Karpas-422 (cell line): ENCODE measurements around the gene CASP10. TPM values are rescaled to one million over a fixed set of nuclear protein-coding genes. Genes with fewer than 3 reads are reported as not detected.
A peak's percentile ranks its signal among the peaks of the same experiment; 100 is the strongest.

ENCODE experiments used
- DNase-seq: peaks from one replicate; pipeline ENCODE4 v3.0.0-alpha.2; 2015
- H2AFZ ChIP-seq: fragments of 200-600 bp; sonication (generic); 2 replicates; pipeline ENCODE4 v1.6.1; 2014; ENCODE audit warnings: antibody characterized with exemption, low read length, mixed read lengths
- H3K27ac ChIP-seq: fragments of 200-600 bp; sonication (generic); 2 replicates; pipeline ENCODE4 v1.5.1; 2014; ENCODE audit warnings: mild to moderate bottlenecking, low read length, moderate library complexity
- H3K27me3 ChIP-seq: fragments of 200-600 bp; sonication (generic); 2 replicates; pipeline ENCODE4 v1.6.1; 2014; ENCODE audit warnings: low read length, mixed read lengths
- H3K36me3 ChIP-seq: fragments of 200-600 bp; sonication (generic); 2 replicates; pipeline ENCODE4 v1.6.1; 2014; ENCODE audit warnings: low read length, mixed read lengths; ENCODE audit not compliant: insufficient read depth
- H3K4me1 ChIP-seq: fragments of 200-600 bp; sonication (generic); 2 replicates; pipeline ENCODE4 v1.6.1; 2014; ENCODE audit warnings: mild to moderate bottlenecking, low read length, mixed read lengths
- H3K4me2 ChIP-seq: fragments of 200-600 bp; sonication (generic); 2 replicates; pipeline ENCODE4 v1.6.1; 2014; ENCODE audit warnings: low read length, low read depth, mild to moderate bottlenecking; ENCODE audit not compliant: poor library complexity, severe bottlenecking
- H3K4me3 ChIP-seq: fragments of 200-600 bp; sonication (generic); 2 replicates; pipeline ENCODE4 v1.5.1; 2014; ENCODE audit warnings: mild to moderate bottlenecking, antibody characterized with exemption, low read length, mixed read lengths
- H3K79me2 ChIP-seq: fragments of 200-600 bp; sonication (generic); 2 replicates; pipeline ENCODE4 v1.6.1; 2014; ENCODE audit warnings: mild to moderate bottlenecking, low read length, mixed read lengths
- H3K9ac ChIP-seq: fragments of 200-600 bp; sonication (generic); 2 replicates; pipeline ENCODE4 v1.6.0; 2014; ENCODE audit warnings: low read length
- H3K9me2 ChIP-seq: fragments of 200-600 bp; sonication (generic), shearing (Covaris generic); replicated peaks from 2 replicates; pipeline ENCODE4 v1.6.0; 2014; ENCODE audit warnings: mild to moderate bottlenecking, low read length, moderate library complexity; ENCODE audit not compliant: insufficient read depth
- H3K9me3 ChIP-seq: fragments of 300-700, 200-600 bp; sonication (generic); 2 replicates; pipeline ENCODE4 v1.6.1; 2014; ENCODE audit warnings: low read length, mixed read lengths
- H4K20me1 ChIP-seq: fragments of 200-600 bp; sonication (generic); 2 replicates; pipeline ENCODE4 v1.6.1; 2014; ENCODE audit warnings: mild to moderate bottlenecking, antibody characterized with exemption, low read length, low read depth; ENCODE audit not compliant: insufficient read depth
- total RNA-seq: library from RNA; depleted of rRNA; stranded (reverse); fragments of >200 nt; shearing (Covaris generic); gene quantifications from 2 replicates; pipeline ENCODE4 v1.2.3, GENCODE V29; 2014; ENCODE audit warnings: low replicate concordance

The CASP10 gene
- total RNA-seq, 1 experiment from 2014 or later, result 0.48 TPM

- H2AFZ ChIP-seq, result peak overlapping the region; percentile 50
- peaks cover 54% of the 10 kb centered on the region for H3K4me1 ChIP-seq
- peak overlapping the region; percentile 89 for H3K27ac ChIP-seq
- H3K9me2 ChIP-seq, result no peaks in the 10 kb centered on the region
- DNase-seq, result peak; percentile 87
- H3K4me2 ChIP-seq, result peak overlapping the region; percentile 87
- H3K9me3 ChIP-seq, result no peaks in the 10 kb centered on the region
- no peaks in the 10 kb centered on the region for H3K36me3 ChIP-seq
- peaks cover 34% of the 10 kb centered on the region for H3K79me2 ChIP-seq
- H3K9ac ChIP-seq, result peak overlapping the region; percentile 79
- peaks cover 10% of the 10 kb centered on the region; the same call in 1 of the 2 replicates for H4K20me1 ChIP-seq
- no peaks in the 10 kb centered on the region for H3K27me3 ChIP-seq
- H3K4me3 ChIP-seq, result peak overlapping the region; percentile 71
Observed at GRCh38 chr2:201257956-201258665, 75.2 kb downstream of the CASP10 start.

- Histone ChIP-seq H3K4me1 (peaks cover 63% of the 10 kb centered on the region), H3K27ac (peak overlapping the region; percentile 89), H4K20me1 (peaks cover 18% of the 10 kb centered on the region; the same call in 1 of the 2 replicates), H3K9me2 (no peaks in the 10 kb centered on the region), H3K36me3 (no peaks in the 10 kb centered on the region), H3K27me3 (no peaks in the 10 kb centered on the region), H3K9me3 (no peaks in the 10 kb centered on the region), H3K9ac (peak overlapping the region; percentile 79), H3K4me2 (peak overlapping the region; percentile 87), H3K79me2 (peaks cover 42% of the 10 kb centered on the region), H3K4me3 (peak overlapping the region; percentile 71), H2AFZ (peak overlapping the region; percentile 50; the same call in 1 of the 2 replicates)
- peak; percentile 83 for DNase-seq
Observed at GRCh38 chr2:201258666-201259615, 76.0 kb downstream of the CASP10 start.

GRCh38 chr2:201260302-201260800 is 77.4 kb downstream of the CASP10 start, which contains the start of gene CASP8:
TSS of gene CASP8 (plus strand) at chr2:201260536. CDS start at chr2:201266487, 5,951 bp downstream.
- Histone ChIP-seq H3K4me3 (peak within 1 kb of the TSS; percentile 90), H3K4me1 (peaks cover 65% of the 10 kb centered on the region), H3K79me2 (peaks cover 56% of the 10 kb centered on the region), H3K27ac (peak within 1 kb of the TSS; percentile 89), H2AFZ (peak within 1 kb of the TSS; percentile 69), H3K9ac (peak within 1 kb of the TSS; percentile 79), H3K27me3 (no peaks in the 10 kb centered on the region), H3K9me3 (no peaks in the 10 kb centered on the region), H4K20me1 (peaks cover 24% of the 10 kb centered on the region; the same call in 1 of the 2 replicates), H3K4me2 (peak within 1 kb of the TSS; percentile 87), H3K36me3 (no peaks in the 10 kb centered on the region), H3K9me2 (no peaks in the 10 kb centered on the region)
- peak; percentile 94 for DNase-seq

GRCh38 chr2:201261471-201261870 is 78.5 kb downstream of the CASP10 start:
- Histone ChIP-seq H3K27ac (no peak overlapping the region), H3K79me2 (peaks cover 65% of the 10 kb centered on the region), H3K9me3 (no peaks in the 10 kb centered on the region), H3K9ac (peak overlapping the region; percentile 79), H4K20me1 (peaks cover 24% of the 10 kb centered on the region; the same call in 1 of the 2 replicates), H3K36me3 (0 out of 2 replicates have a peak, but pooled peaks cover 4% of the 10 kb centered on the region), H3K9me2 (no peaks in the 10 kb centered on the region), H3K4me1 (peaks cover 65% of the 10 kb centered on the region), H2AFZ (no peak overlapping the region), H3K4me3 (peak overlapping the region; percentile 90), H3K4me2 (peak overlapping the region; percentile 87), H3K27me3 (no peaks in the 10 kb centered on the region)
- peak; percentile 78 for DNase-seq

GRCh38 chr2:201261906-201262305 is 79.0 kb downstream of the CASP10 start:
- no peaks in the 10 kb centered on the region for H3K9me3 ChIP-seq
- H3K27ac ChIP-seq, result no peak overlapping the region
- no peaks in the 10 kb centered on the region for H3K9me2 ChIP-seq
- peaks cover 70% of the 10 kb centered on the region for H3K79me2 ChIP-seq
- H3K4me1 ChIP-seq, result peaks cover 65% of the 10 kb centered on the region
- H4K20me1 ChIP-seq, result peaks cover 24% of the 10 kb centered on the region; the same call in 1 of the 2 replicates
- peak; percentile 56 for DNase-seq
- no peaks in the 10 kb centered on the region for H3K27me3 ChIP-seq
- peak overlapping the region; percentile 79 for H3K9ac ChIP-seq
- peak overlapping the region; percentile 87 for H3K4me2 ChIP-seq
- peak overlapping the region; percentile 90 for H3K4me3 ChIP-seq
- no peak overlapping the region for H2AFZ ChIP-seq
- H3K36me3 ChIP-seq, result 0 out of 2 replicates have a peak, but pooled peaks cover 4% of the 10 kb centered on the region

- H3K4me1 ChIP-seq, result peaks cover 60% of the 10 kb centered on the region
- no peaks in the 10 kb centered on the region for H3K9me2 ChIP-seq
- DNase-seq, result peak; percentile 59
Observed at GRCh38 chr2:201262718-201263117, 79.8 kb downstream of the CASP10 start.

GRCh38 chr2:201263779-201264178 is 80.8 kb downstream of the CASP10 start:
- no peak overlapping the region for H3K4me3 ChIP-seq
- no peak for DNase-seq

More at GRCh38 chr2:201262718-201263117, 79.8 kb downstream of the CASP10 start:
- peaks cover 24% of the 10 kb centered on the region; the same call in 1 of the 2 replicates for H4K20me1 ChIP-seq
- H3K27me3 ChIP-seq, result no peaks in the 10 kb centered on the region
- no peak overlapping the region for H2AFZ ChIP-seq
- no peaks in the 10 kb centered on the region for H3K9me3 ChIP-seq
- H3K4me2 ChIP-seq, result peak overlapping the region; percentile 87
- H3K9ac ChIP-seq, result peak overlapping the region; percentile 13; the same call in 1 of the 2 replicates
- peak overlapping the region; percentile 43 for H3K4me3 ChIP-seq
- H3K79me2 ChIP-seq, result peaks cover 76% of the 10 kb centered on the region
- H3K27ac ChIP-seq, result no peak overlapping the region
- peaks cover 10% of the 10 kb centered on the region; the same call in 1 of the 2 replicates for H3K36me3 ChIP-seq

More at GRCh38 chr2:201263779-201264178, 80.8 kb downstream of the CASP10 start:
- peaks cover 24% of the 10 kb centered on the region; the same call in 1 of the 2 replicates for H4K20me1 ChIP-seq
- H2AFZ ChIP-seq, result no peak overlapping the region
- H3K27ac ChIP-seq, result no peak overlapping the region
- no peak overlapping the region for H3K9ac ChIP-seq
- no peaks in the 10 kb centered on the region for H3K27me3 ChIP-seq
- H3K4me1 ChIP-seq, result peaks cover 50% of the 10 kb centered on the region
- H3K79me2 ChIP-seq, result peaks cover 80% of the 10 kb centered on the region
- H3K9me3 ChIP-seq, result no peaks in the 10 kb centered on the region
- no peaks in the 10 kb centered on the region for H3K9me2 ChIP-seq
- peaks cover 15% of the 10 kb centered on the region; the same call in 1 of the 2 replicates for H3K36me3 ChIP-seq
- peak overlapping the region; percentile 87 for H3K4me2 ChIP-seq
